Measurements from ENCODE around the gene B3GAT2. TPM values are rescaled to one million over a fixed set of nuclear protein-coding genes. Genes with fewer than 3 reads are reported as not detected.

The B3GAT2 gene
- total RNA-seq, 1 experiment from 2014 or later = 0.22 TPM

GRCh38 chr6:70874181-70874913 is 82.5 kb downstream of the B3GAT2 start:
- Mint-ChIP-seq H3K4me1 (peaks cover under 1 to 6% of the 10 kb centered on the region in 2 experiments; a peak in 3 of 4 replicates), H3K27ac (no peak overlapping the region), H3K4me3 (no peak overlapping the region), H3K27me3 (ENCODE audit: low read depth) (no peaks in the 10 kb centered on the region), H3K36me3 (ENCODE audit: insufficient read depth in 1 of 3, low read depth in 3 of 3) (peaks cover 20 to 30% (median 20%) of the 10 kb centered on the region in 3 experiments), H3K9me3 (peaks cover 28 to 31% of the 10 kb centered on the region in 2 experiments)
- Histone ChIP-seq H3K4me1 (ENCODE audit: insufficient read depth, low read length) (no peaks in the 10 kb centered on the region), H3K4ac (ENCODE audit: low read depth, low read length) (no peak overlapping the region), H3K14ac (ENCODE audit: insufficient read depth, low read length) (no peak overlapping the region), H3K18ac (ENCODE audit: insufficient read length, low read depth, low read length) (no peak overlapping the region), H3K23ac (ENCODE audit: insufficient read length, low read depth, low read length) (no peak overlapping the region), H2AFZ (ENCODE audit: low read length) (no peak overlapping the region), H2AK5ac (ENCODE audit: insufficient read length, low read length) (no peak overlapping the region), H3K9me3 (ENCODE audit: control insufficient read depth, low read depth, low read length) (no peaks in the 10 kb centered on the region), H2BK5ac (ENCODE audit: insufficient read length, low read length) (no peak overlapping the region), H2BK120ac (ENCODE audit: low read depth, low read length, poor library complexity, severe bottlenecking) (no peak overlapping the region), H3K56ac (ENCODE audit: insufficient read length, low read depth, low read length) (no peak overlapping the region), H3K27ac (ENCODE audit: insufficient read length, low read depth, low read length) (no peak overlapping the region), H2BK12ac (ENCODE audit: insufficient read length, low read depth, low read length) (no peak overlapping the region), H4K5ac (ENCODE audit: insufficient read length, low read depth, low read length) (no peak overlapping the region), H2BK20ac (ENCODE audit: low read depth, low read length, poor library complexity, severe bottlenecking) (no peak overlapping the region), H2BK15ac (ENCODE audit: low read depth, low read length) (no peak overlapping the region), H3K79me1 (ENCODE audit: insufficient read depth, low read depth, low read length, poor library complexity, severe bottlenecking) (no peaks in the 10 kb centered on the region), H3K23me2 (ENCODE audit: insufficient read length, low read depth, low read length, poor library complexity, severe bottlenecking) (no peaks in the 10 kb centered on the region), H3K79me2 (ENCODE audit: insufficient read depth, low read length) (no peaks in the 10 kb centered on the region), H4K8ac (replicated peaks; ENCODE audit: insufficient read length, low read depth, low read length) (no peak overlapping the region), H3K9ac (ENCODE audit: extremely low read depth, insufficient read length, low read length) (no peak overlapping the region), H3T11ph (ENCODE audit: low read length) (no peak overlapping the region), H3K27me3 (ENCODE audit: insufficient read depth, low read length) (no peaks in the 10 kb centered on the region), H4K20me1 (ENCODE audit: control insufficient read depth, insufficient read depth, insufficient read length) (no peaks in the 10 kb centered on the region), H4K91ac (ENCODE audit: insufficient read length, low read depth, low read length) (no peak overlapping the region), H3K4me2 (ENCODE audit: insufficient read depth, insufficient read length, low read length) (no peak overlapping the region)
- no CpG with 5 or more reads among the region's 3 CpGs for WGBS (ENCODE audit: extremely low coverage, insufficient read length, low lambda C conversion rate)
- DNase-seq = no peak
- no peak for TF ChIP-seq CTCF (conservative IDR thresholded peaks at IDR 0.05)

Measured in H9 (cell line).